Sigmoid colon (tissue), 7 donors: ENCODE data around the gene PPP4R1. TPM values are rescaled to one million over a fixed set of nuclear protein-coding genes. Genes with fewer than 3 reads are reported as not detected.

Source experiments
- DNase-seq: peaks from one replicate; pipeline ENCODE4 v3.0.0-alpha.2; 2019
- H3K27ac ChIP-seq, 4 donors: fragments of 200-600 bp; sonication (generic); one replicate each; pipeline ENCODE4 v1.5.1; 2016 to 2019; ENCODE audit warnings: mild to moderate bottlenecking in 1 of 4
- H3K27me3 ChIP-seq, 3 donors: fragments of 200-600 bp; sonication (generic); one replicate each; pipeline ENCODE4 v1.5.1; 2019; ENCODE audit warnings: mild to moderate bottlenecking in 1 of 3
- H3K36me3 ChIP-seq, 4 donors: fragments of 200-600 bp; sonication (generic); one replicate each; pipeline ENCODE4 v1.5.1; 2016 to 2019
- H3K4me1 ChIP-seq, 4 donors: fragments of 200-600 bp; sonication (generic); one replicate each; pipeline ENCODE4 v1.5.1; 2017 to 2019
- H3K4me3 ChIP-seq, 4 donors: fragments of 200-600 bp; sonication (generic); one replicate each; pipeline ENCODE4 v1.5.1; 2017 to 2019; ENCODE audit warnings: mild to moderate bottlenecking in 2 of 4, moderate library complexity in 1 of 4
- H3K9me3 ChIP-seq, 4 donors: fragments of 200-600 bp in 3 of 4; sonication (generic) in 3 of 4; one replicate each; pipeline versions ENCODE4 v1.5.1 to v1.6.1; 2013 to 2019
- CTCF ChIP-seq, 4 experiments: fragments of 450-650 bp in 3 of 4; fragments of 200-600 bp in 1 of 4; IDR thresholded peaks; one replicate each; pipeline ENCODE4 v1.5.1; 2016 to 2019; ENCODE audit warnings: antibody characterized with exemption in 4 of 4, mild to moderate bottlenecking in 3 of 4, moderate library complexity in 2 of 4
- EP300 ChIP-seq, 4 donors: sonication (generic); formaldehyde crosslinking; IDR thresholded peaks; one replicate each; pipeline ENCODE4 v1.6.1; 2017; ENCODE audit warnings: antibody characterized with exemption in 4 of 4
- POLR2A ChIP-seq, 2 donors: fragments of 450-650 bp; IDR thresholded peaks; one replicate each; pipeline ENCODE4 v1.6.1; 2016; ENCODE audit warnings: antibody characterized with exemption in 2 of 2, mild to moderate bottlenecking in 2 of 2, moderate library complexity in 2 of 2
- POLR2AphosphoS5 ChIP-seq, 4 donors: sonication (generic); formaldehyde crosslinking; IDR thresholded peaks; one replicate each; pipeline ENCODE4 v1.6.1; 2017; ENCODE audit warnings: antibody characterized with exemption in 4 of 4
- WGBS, 2 donors: extraction: QIAGEN DNeasy Blood & Tissue Kit; methylation state at CpG; one replicate each; pipeline ENCODE4 v1.1.7; 2013; 5-methylcytosine and 5-hydroxymethylcytosine counted together
- intact Hi-C: fragments of 100-400 bp; cut with DNase I; formaldehyde crosslinking; loops from one replicate; pipeline ENCODE4 v1.15.1; 2023
- polyA plus RNA-seq, 3 donors: library from polyadenylated mRNA; stranded (reverse); fragments of 200-250 nt; gene quantifications; one replicate each; pipeline ENCODE4 v1.2.3, GENCODE V29; 2013
- small RNA-seq, 3 donors: library from RNA; depleted of rRNA; stranded (forward); fragments of <200 nt; gene quantifications; one replicate each; pipeline ENCODE3, GENCODE V24; 2016
- total RNA-seq, 4 donors: library from RNA; depleted of rRNA; stranded (reverse); fragments of >200 nt; gene quantifications; one replicate each; pipeline ENCODE4 v1.1.0, GENCODE V29; 2016
- donor health status: healthy with polysubstance abuse.
- donor health status: Bipolar disorder and iron deficiency.
- donor health status: healthy.

PPP4R1 gene
- total and polyA plus RNA-seq, 7 donors: 29.4 to 163 (median 126) TPM

DNA sequence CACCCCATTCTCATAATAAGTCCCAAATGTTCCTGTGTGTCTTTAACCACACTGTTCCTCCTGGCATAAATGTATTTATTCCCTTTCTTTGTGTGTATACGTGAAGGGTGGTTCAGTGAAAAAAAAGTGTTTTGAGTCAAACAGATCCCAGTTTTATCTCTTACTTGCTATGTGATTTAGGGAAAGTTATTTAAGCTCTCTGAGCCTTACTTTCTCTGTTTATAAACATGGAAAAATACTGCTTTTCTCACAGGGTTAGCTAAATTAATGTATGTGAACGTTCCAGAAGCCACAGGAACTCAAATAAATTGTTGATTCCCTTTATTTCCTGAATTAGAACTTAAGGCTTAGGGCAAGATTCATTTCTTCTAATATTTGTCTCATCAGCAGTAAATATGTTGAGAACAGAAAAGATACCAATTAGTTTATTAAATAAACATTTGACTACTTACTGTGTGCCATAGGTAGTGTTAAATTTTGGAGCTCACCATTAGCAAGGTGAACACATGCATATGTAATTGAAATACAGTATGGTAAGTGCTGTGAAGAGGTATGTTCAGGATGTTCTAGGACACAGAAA lies 105.8 kb downstream of the PPP4R1 start:
- DNase-seq: no peak
- no peak for TF ChIP-seq CTCF (IDR thresholded peaks at IDR 0.05)
- no peak for TF ChIP-seq EP300 (IDR thresholded peaks at IDR 0.05)
- no peak for TF ChIP-seq POLR2A (IDR thresholded peaks at IDR 0.05)
- TF ChIP-seq POLR2AphosphoS5 (IDR thresholded peaks at IDR 0.05): no peak
- Histone ChIP-seq H3K36me3 (peaks cover 0 to 6% (median 1%) of the 10 kb centered on the region in 4 donors), H3K9me3 (no peaks in the 10 kb centered on the region), H3K4me1 (peaks cover 0 to 32% (median 17%) of the 10 kb centered on the region in 4 donors), H3K27ac (no peak overlapping the region), H3K4me3 (no peak overlapping the region), H3K27me3 (no peaks in the 10 kb centered on the region)
- WGBS, 2 donors: 73 to 83% methylated on average over 2 of the region's 2 CpGs
- intact Hi-C loops: no loop called here

DNA sequence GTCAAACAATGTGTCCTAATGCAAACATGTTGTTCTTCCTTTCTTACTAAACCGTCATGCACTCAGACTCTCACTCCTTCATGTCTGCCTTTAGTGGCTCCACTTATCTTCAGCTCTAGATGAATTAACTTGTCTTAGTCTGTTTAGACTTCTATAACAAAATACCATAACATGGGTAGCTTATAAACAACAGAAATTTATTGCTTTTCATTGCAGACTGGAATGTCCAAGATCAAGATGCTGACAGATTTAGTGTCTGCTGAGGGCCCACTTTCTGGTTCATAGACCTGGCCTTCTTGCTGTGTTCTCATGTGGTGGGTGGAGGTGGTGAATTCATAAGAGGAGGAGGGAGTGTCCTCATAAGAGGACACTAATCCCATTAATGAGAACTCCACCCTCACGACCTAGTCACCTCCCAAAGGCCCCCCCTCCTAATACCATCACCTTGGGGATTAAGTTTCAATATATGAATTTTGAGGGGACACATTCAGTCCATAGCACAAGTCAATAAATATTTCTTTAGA lies 106.7 kb downstream of the PPP4R1 start:
- intact Hi-C loops: no loop called here
- TF ChIP-seq CTCF (IDR thresholded peaks at IDR 0.05): no peak
- TF ChIP-seq POLR2A (IDR thresholded peaks at IDR 0.05): no peak
- TF ChIP-seq EP300 (IDR thresholded peaks at IDR 0.05): no peak
- TF ChIP-seq POLR2AphosphoS5 (IDR thresholded peaks at IDR 0.05): no peak
- Histone ChIP-seq H3K9me3 (no peaks in the 10 kb centered on the region), H3K4me3 (no peak overlapping the region), H3K36me3 (no peaks in the 10 kb centered on the region), H3K27me3 (no peaks in the 10 kb centered on the region), H3K27ac (no peak overlapping the region), H3K4me1 (peaks cover 0 to 32% (median 15%) of the 10 kb centered on the region in 4 donors)
- 75 to 79% methylated on average over 2 of the region's 2 CpGs for WGBS, 2 donors
- no peak for DNase-seq

DNA sequence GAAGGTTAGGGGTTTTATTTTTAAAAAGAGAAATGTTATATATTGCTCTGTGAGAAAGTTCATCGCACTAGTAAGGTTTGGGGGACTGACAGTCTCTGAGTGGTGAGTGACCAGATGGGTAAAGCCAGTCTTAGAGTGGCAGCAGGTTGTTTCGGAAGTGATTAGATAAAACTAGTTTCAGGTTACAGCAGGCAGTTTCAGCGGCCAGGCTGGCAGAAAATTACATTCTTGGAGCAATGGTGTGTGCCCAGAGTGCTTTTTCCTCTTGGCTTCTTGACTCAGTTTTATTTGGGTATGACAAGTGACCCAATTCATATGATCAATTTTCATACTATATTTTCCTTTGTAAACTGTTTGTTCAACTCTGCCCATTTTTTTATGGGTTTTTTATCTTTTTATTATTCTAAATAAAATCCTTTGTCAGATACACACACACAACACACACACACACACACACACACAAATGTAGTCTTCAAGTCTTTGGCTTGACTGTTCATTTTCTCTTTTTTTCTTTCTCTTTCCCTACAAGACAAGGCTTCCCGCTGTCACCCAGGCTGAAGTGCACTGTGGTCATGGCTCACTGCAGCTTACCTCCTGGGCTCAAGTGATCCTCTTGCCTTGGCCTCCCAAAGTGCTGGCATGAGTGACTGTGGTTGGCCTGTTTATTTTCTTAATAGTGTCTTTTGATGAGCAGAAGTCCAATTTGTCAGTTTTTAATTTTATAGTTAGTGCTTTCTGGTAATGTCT lies 108.1 kb downstream of the PPP4R1 start:
- H3K27me3 ChIP-seq: no peaks in the 10 kb centered on the region
- no peaks in the 10 kb centered on the region for H3K9me3 ChIP-seq
- TF ChIP-seq EP300 (IDR thresholded peaks at IDR 0.05): no peak
- TF ChIP-seq POLR2AphosphoS5 (IDR thresholded peaks at IDR 0.05): no peak
- no peak for TF ChIP-seq CTCF (IDR thresholded peaks at IDR 0.05)
- TF ChIP-seq POLR2A (IDR thresholded peaks at IDR 0.05): no peak
- peaks cover 0 to 32% (median 15%) of the 10 kb centered on the region in 4 donors for H3K4me1 ChIP-seq
- no peak for DNase-seq
- WGBS, 2 donors: 55 to 71% methylated on average over 4 of the region's 4 CpGs
- intact Hi-C loops: no loop called here
- no peaks in the 10 kb centered on the region for H3K36me3 ChIP-seq
- H3K27ac ChIP-seq: no peak overlapping the region
- no peak overlapping the region for H3K4me3 ChIP-seq

Small RNA genes within 50 kb of the gene (small RNA-seq; reads per million reads assigned to genes)
- gene RNU2-27P: 0 reads per million in 3 donors
- gene RNU6-903P: 0 reads per million in 3 donors

Other genes starting within 250 kb of the PPP4R1 start
- 10 to 100 TPM; 68.1 to 89.7 (median 86.6) TPM for gene RALBP1, start 139.0 kb downstream of the PPP4R1 start, total RNA-seq
- 10 to 100 TPM; 42.3 to 49.5 (median 45.0) TPM for gene RALBP1, start 139.0 kb downstream of the PPP4R1 start, polyA plus RNA-seq
- 10 to 100 TPM; 52.0 to 74.6 (median 65.9) TPM for gene RAB31, start 93.7 kb upstream of the PPP4R1 start, total RNA-seq
- gene RAB31, start 93.7 kb upstream of the PPP4R1 start, polyA plus RNA-seq: 10 to 100 TPM; 16.2 to 22.2 (median 21.8) TPM